Endothelial cell of umbilical vein (primary cell): ENCODE data around the gene EED. TPM values are rescaled to one million over a fixed set of nuclear protein-coding genes. Genes with fewer than 3 reads are reported as not detected.

Source experiments
- BruUV-seq: library from RNA; stranded (reverse); fragments of 400-500 nt; replicated peaks from 2 replicates; lab custom pipeline; 2021; lab: Mats Ljungman, UMichigan
- CTCF ChIA-PET: fragments of 300-600, 350-600 bp; sonication (Branson Sonifier 250); formaldehyde crosslinking; loops from one replicate; lab custom pipeline; 2021; ENCODE audit warnings: antibody characterized with exemption, inconsistent platforms; lab: Charles Lee
- POLR2A ChIA-PET: fragments of 300-600, 350-600 bp; sonication (Branson Sonifier 250); formaldehyde crosslinking; loops from one replicate; lab custom pipeline; 2021; ENCODE audit warnings: antibody characterized with exemption, inconsistent platforms; lab: Charles Lee
- DNase-seq: peaks from one replicate; pipeline ENCODE4 v3.0.0-alpha.2; 2011; ENCODE audit warnings: low read depth, low spot score
- FAIRE-seq: peaks from 2 replicates; lab custom pipeline; 2011; peaks lifted over from hg19 to GRCh38; lab: Jason Lieb, UNC
- H2AFZ ChIP-seq: 2 replicates; pipeline ENCODE4 v1.6.0; 2012; ENCODE audit warnings: low read depth, low read length, control low read depth, inconsistent platforms
- H3K27ac ChIP-seq: 2 replicates; pipeline ENCODE4 v1.5.1; 2011; ENCODE audit warnings: low read depth, mild to moderate bottlenecking, control low read depth, low read length, moderate library complexity; ENCODE audit not compliant: insufficient read depth
- H3K27me3 ChIP-seq, 2 experiments: 2 replicates each; pipeline versions ENCODE4 v1.6.0 to v1.6.1; 2011; ENCODE audit warnings: low read length in 2 of 2, mixed read lengths in 1 of 2; ENCODE audit not compliant: control insufficient read depth in 2 of 2, insufficient read depth in 2 of 2
- H3K36me3 ChIP-seq, 2 experiments: 2 replicates in 1 of 2; 3 replicates in 1 of 2; pipeline ENCODE4 v1.5.1; 2011; ENCODE audit warnings: low read length in 2 of 2, mild to moderate bottlenecking in 1 of 2, moderate library complexity in 1 of 2; ENCODE audit not compliant: control insufficient read depth in 2 of 2, insufficient read depth in 2 of 2; ENCODE audit errors: extremely low read depth in 1 of 2
- H3K4me1 ChIP-seq: 3 replicates; pipeline ENCODE4 v1.5.1; 2011; ENCODE audit warnings: mild to moderate bottlenecking, low read length; ENCODE audit not compliant: control insufficient read depth, insufficient read depth; ENCODE audit errors: extremely low read depth
- H3K4me2 ChIP-seq: 2 replicates; pipeline ENCODE4 v1.6.1; 2011; ENCODE audit warnings: low read length, control low read depth, mixed read lengths; ENCODE audit not compliant: insufficient read depth
- H3K4me3 ChIP-seq, 3 experiments: fragments of 200-600 bp in 1 of 3; sonication (generic), shearing (Covaris generic) in 1 of 3; replicated peaks in 1 of 3; 2 replicates each; pipeline ENCODE4 v1.5.1; 2011 to 2016; ENCODE audit warnings: control low read depth in 3 of 3, low read length in 3 of 3, mild to moderate bottlenecking in 2 of 3, inconsistent platforms in 1 of 3, low read depth in 1 of 3, moderate library complexity in 1 of 3; ENCODE audit not compliant: insufficient read depth in 1 of 3
- H3K79me2 ChIP-seq: 2 replicates; pipeline ENCODE4 v1.6.0; 2012; ENCODE audit warnings: low read length, inconsistent platforms; ENCODE audit not compliant: control insufficient read depth, insufficient read depth
- H3K9ac ChIP-seq: replicated peaks from 2 replicates; pipeline ENCODE3; 2011; ENCODE audit warnings: low read length, control low read depth; ENCODE audit not compliant: insufficient read depth; ENCODE audit errors: extremely low read depth
- H3K9me1 ChIP-seq: replicated peaks from 3 replicates; pipeline ENCODE4 v1.6.0; 2011; ENCODE audit warnings: mild to moderate bottlenecking, low read length; ENCODE audit not compliant: control insufficient read depth, insufficient read depth; ENCODE audit errors: extremely low read depth
- H3K9me3 ChIP-seq: replicated peaks from 2 replicates; pipeline ENCODE4 v1.5.1; 2012; ENCODE audit warnings: low read length, inconsistent platforms; ENCODE audit not compliant: control insufficient read depth, insufficient read depth
- H4K20me1 ChIP-seq: replicated peaks from 2 replicates; pipeline ENCODE3; 2011; ENCODE audit warnings: mild to moderate bottlenecking, low read length; ENCODE audit not compliant: control insufficient read depth, insufficient read depth; ENCODE audit errors: extremely low read depth
- EZH2 ChIP-seq: IDR thresholded peaks from 2 replicates; pipeline ENCODE4 v1.6.1; 2012; ENCODE audit warnings: borderline replicate concordance, low read depth, mild to moderate bottlenecking, moderate library complexity, low read length, inconsistent platforms; ENCODE audit not compliant: severe bottlenecking
- FOS ChIP-seq: IDR thresholded peaks from 2 replicates; pipeline ENCODE4 v1.6.1; 2011; ENCODE audit warnings: mild to moderate bottlenecking, low read length, moderate library complexity, borderline replicate concordance; ENCODE audit not compliant: insufficient read depth
- GATA2 ChIP-seq: IDR thresholded peaks from 2 replicates; pipeline ENCODE4 v1.7.0; 2011; ENCODE audit warnings: low read depth, mild to moderate bottlenecking, moderate library complexity, mixed read lengths, low read length; ENCODE audit not compliant: insufficient read length, insufficient read depth
- JUN ChIP-seq: IDR thresholded peaks from 2 replicates; pipeline ENCODE4 v1.6.1; 2011; ENCODE audit warnings: borderline replicate concordance, low read depth; ENCODE audit not compliant: insufficient read length, insufficient read depth
- MAX ChIP-seq: IDR thresholded peaks from 2 replicates; pipeline ENCODE4 v1.6.1; 2011; ENCODE audit not compliant: insufficient read depth, insufficient read length
- MYC ChIP-seq: IDR thresholded peaks from one replicate; pipeline ENCODE4 v1.6.1; 2011; ENCODE audit warnings: mild to moderate bottlenecking, low read depth, low read length
- POLR2A ChIP-seq: IDR thresholded peaks from 2 replicates; pipeline ENCODE4 v1.6.1; 2012; ENCODE audit warnings: low read depth, mild to moderate bottlenecking, control low read depth, low read length
- POLR2AphosphoS5 ChIP-seq: IDR thresholded peaks from 2 replicates; pipeline ENCODE4 v1.6.1; 2012; ENCODE audit warnings: low read depth, mild to moderate bottlenecking, control low read depth, low read length, moderate library complexity; ENCODE audit not compliant: insufficient read depth
- dilution Hi-C: fragments of 300-500 bp; cut with MboI; formaldehyde crosslinking; loops from one replicate; pipeline ENCODE4 v1.15.0; 2019; ENCODE audit warnings: low sequenced_read_pairs; ENCODE audit not compliant: extremely low pct_ligation_motif_present
- intact Hi-C: fragments of 100-400 bp; cut with micrococcal nuclease; formaldehyde crosslinking; loops from one replicate; pipeline ENCODE4 v1.10.0; 2022
- polyA plus RNA-seq, 4 experiments: library from polyadenylated mRNA; depleted of rRNA in 3 of 4; stranded (reverse) in 3 of 4; unstranded in 1 of 4; fragments of >200 nt; gene quantifications; 2 replicates each; pipeline versions ENCODE4 v1.2.1 to v1.2.3, GENCODE V29; 2011 to 2012; ENCODE audit warnings: missing spikeins in 1 of 4
- total RNA-seq: library from RNA; stranded (reverse); gene quantifications from 2 replicates; pipeline ENCODE4 v1.2.3, GENCODE V29; 2021
- TF ChIP-seq, protein P1 (sequence below), 2 donors: IDR thresholded peaks; 1 replicate in 1 of 2; 2 replicates in 1 of 2; pipeline ENCODE4 v1.5.1; 2011; ENCODE audit warnings: low read length in 2 of 2, mild to moderate bottlenecking in 2 of 2, moderate library complexity in 2 of 2, control low read depth in 1 of 2, inconsistent platforms in 1 of 2, low read depth in 1 of 2; ENCODE audit not compliant: insufficient read depth in 1 of 2; ENCODE audit errors: extremely low read depth in 1 of 2

EED gene
- total and polyA plus RNA-seq, 2 donors (not counting 3 experiments of a cell fraction or from before 2014, with no cell fraction given) = 9.4 to 21.8 TPM

DNA sequence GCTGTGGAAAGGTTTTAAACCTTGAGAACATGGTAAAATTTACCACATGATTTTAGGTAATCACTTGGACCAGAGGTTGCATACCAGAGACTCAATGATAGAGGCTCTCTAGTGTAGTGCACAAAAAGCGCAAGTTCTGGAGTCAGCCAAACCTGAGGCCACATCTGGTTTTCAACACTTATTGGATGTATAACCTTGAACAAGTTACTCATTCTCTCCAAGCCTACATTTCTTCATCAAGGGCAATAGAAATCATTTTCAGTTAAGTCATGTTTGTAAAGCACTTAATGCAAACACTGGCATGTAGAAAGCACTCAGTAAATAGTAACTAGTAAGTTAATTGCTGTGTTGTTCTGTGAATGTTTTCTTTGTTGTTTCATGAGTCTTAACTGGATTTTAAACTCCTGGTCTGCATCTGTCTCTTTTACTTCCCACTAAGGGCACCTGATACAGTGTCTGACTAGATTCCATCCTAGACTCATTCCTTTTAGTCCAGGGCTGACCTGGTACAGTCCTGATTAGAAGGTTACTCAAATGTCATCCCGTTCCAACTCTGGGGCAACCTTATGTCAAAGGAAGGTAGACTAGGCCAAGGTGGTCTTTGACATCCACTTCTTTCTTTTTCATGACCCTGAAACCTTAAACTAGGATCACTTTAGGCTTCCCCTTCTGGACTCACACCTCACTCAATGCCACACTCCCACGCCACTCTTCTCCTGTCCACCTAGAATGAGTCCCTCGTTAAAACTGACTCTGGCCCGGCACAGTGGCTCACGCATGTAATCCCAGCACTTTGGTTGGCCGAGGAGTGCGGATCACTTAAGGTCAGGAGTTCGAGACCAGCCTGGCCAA, 34.5 kb upstream of the EED start:
- H3K36me3 ChIP-seq = no peaks in the 10 kb centered on the region
- H3K4me1 ChIP-seq = no peaks in the 10 kb centered on the region
- FAIRE-seq (no peak), DNase-seq (no peak)
- H3K9ac ChIP-seq = no peak overlapping the region
- H3K9me3 ChIP-seq = no peaks in the 10 kb centered on the region
- no TSS peak for BruUV-seq
- TF ChIP-seq MAX (no peak), MYC (no peak), EZH2 (no peak), POLR2AphosphoS5 (no peak), GATA2 (no peak), JUN (no peak), FOS (no peak), POLR2A (no peak)
- TF ChIP-seq, protein P1, sequence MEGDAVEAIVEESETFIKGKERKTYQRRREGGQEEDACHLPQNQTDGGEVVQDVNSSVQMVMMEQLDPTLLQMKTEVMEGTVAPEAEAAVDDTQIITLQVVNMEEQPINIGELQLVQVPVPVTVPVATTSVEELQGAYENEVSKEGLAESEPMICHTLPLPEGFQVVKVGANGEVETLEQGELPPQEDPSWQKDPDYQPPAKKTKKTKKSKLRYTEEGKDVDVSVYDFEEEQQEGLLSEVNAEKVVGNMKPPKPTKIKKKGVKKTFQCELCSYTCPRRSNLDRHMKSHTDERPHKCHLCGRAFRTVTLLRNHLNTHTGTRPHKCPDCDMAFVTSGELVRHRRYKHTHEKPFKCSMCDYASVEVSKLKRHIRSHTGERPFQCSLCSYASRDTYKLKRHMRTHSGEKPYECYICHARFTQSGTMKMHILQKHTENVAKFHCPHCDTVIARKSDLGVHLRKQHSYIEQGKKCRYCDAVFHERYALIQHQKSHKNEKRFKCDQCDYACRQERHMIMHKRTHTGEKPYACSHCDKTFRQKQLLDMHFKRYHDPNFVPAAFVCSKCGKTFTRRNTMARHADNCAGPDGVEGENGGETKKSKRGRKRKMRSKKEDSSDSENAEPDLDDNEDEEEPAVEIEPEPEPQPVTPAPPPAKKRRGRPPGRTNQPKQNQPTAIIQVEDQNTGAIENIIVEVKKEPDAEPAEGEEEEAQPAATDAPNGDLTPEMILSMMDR (IDR thresholded peaks at IDR 0.05; ENCODE audit: extremely low read depth in 1 of 2, insufficient read depth in 1 of 2, low read depth in 1 of 2, low read length in 2 of 2) = no peak
- dilution Hi-C loops (loop anchor here (25.0 kb wide), 1 partner anchor 173 kb away; no protein-coding TSS in a partner anchor), intact Hi-C loops (loop anchor here (10.0 kb wide), 1 partner anchor 615 kb away; no protein-coding TSS in a partner anchor)
- no peaks in the 10 kb centered on the region for H4K20me1 ChIP-seq
- H2AFZ ChIP-seq = no peak overlapping the region
- no peaks in the 10 kb centered on the region for H3K27me3 ChIP-seq
- H3K4me2 ChIP-seq = no peak overlapping the region
- H3K79me2 ChIP-seq = no peaks in the 10 kb centered on the region
- CTCF ChIA-PET = no interaction called here
- H3K9me1 ChIP-seq = no peaks in the 10 kb centered on the region
- no peak overlapping the region for H3K4me3 ChIP-seq
- no peak overlapping the region for H3K27ac ChIP-seq
- POLR2A ChIA-PET = no interaction called here
